NCI-H1930 (cell line): ENCODE measurements around the gene UBE3A.

Experiments
- DNase-seq, 2 experiments: peaks; one replicate each; lab custom pipeline; 2025; lab: John Stamatoyannopoulos, UW

The UBE3A gene

GRCh38 chr15:25331860-25332259, 107.0 kb downstream of the UBE3A start:
- DNase-seq = no peak

GRCh38 chr15:25331404-25331803, 107.4 kb downstream of the UBE3A start:
- DNase-seq = no peak

- DNase-seq = no peak
Observed at GRCh38 chr15:25329696-25330095, 109.1 kb downstream of the UBE3A start.

GRCh38 chr15:25327686-25328085, 111.1 kb downstream of the UBE3A start:
- no peak for DNase-seq

- no peak for DNase-seq
Observed at GRCh38 chr15:25325187-25325586, 113.6 kb downstream of the UBE3A start.

- DNase-seq = no peak
Observed at GRCh38 chr15:25323420-25323819, 115.4 kb downstream of the UBE3A start.

GRCh38 chr15:25287823-25288222, 151.0 kb downstream of the UBE3A start:
- no peak for DNase-seq
